Breast epithelium (tissue), 4 donors: ENCODE measurements around the gene MRTFB. TPM values are rescaled to one million over a fixed set of nuclear protein-coding genes. Genes with fewer than 3 reads are reported as not detected.

Experiments used
- DNase-seq, 2 donors: peaks; one replicate each; pipeline ENCODE4 v3.0.0-alpha.2; 2019; ENCODE audit warnings: low spot score in 2 of 2
- H3K27ac ChIP-seq, 2 donors: fragments of 200-600 bp; sonication (generic) in 1 of 2; one replicate each; pipeline ENCODE4 v1.5.1; 2016 to 2019; ENCODE audit warnings: mild to moderate bottlenecking in 1 of 2
- H3K27me3 ChIP-seq, 2 donors: fragments of 200-600 bp; sonication (generic) in 1 of 2; one replicate each; pipeline versions ENCODE4 v1.5.1 to v1.6.0; 2017 to 2019; ENCODE audit warnings: control low read depth in 1 of 2, mild to moderate bottlenecking in 1 of 2
- H3K36me3 ChIP-seq: fragments of 200-600 bp; one replicate; pipeline ENCODE4 v1.5.1; 2019
- H3K4me1 ChIP-seq, 2 donors: fragments of 200-600 bp; sonication (generic); one replicate each; pipeline ENCODE4 v1.5.1; 2016 to 2019; ENCODE audit warnings: control low read depth in 1 of 2
- H3K4me3 ChIP-seq, 3 donors: fragments of 200-600 bp; sonication (generic); 1 replicate in 2 of 3; 2 replicates in 1 of 3; pipeline ENCODE4 v1.5.1; 2016 to 2019; ENCODE audit warnings: mild to moderate bottlenecking in 3 of 3, moderate library complexity in 2 of 3
- H3K9me3 ChIP-seq, 2 donors: fragments of 200-600 bp; sonication (generic) in 1 of 2; one replicate each; pipeline ENCODE4 v1.5.1; 2016 to 2019; ENCODE audit warnings: control low read depth in 1 of 2
- POLR2A ChIP-seq: fragments of 450-650 bp; IDR thresholded peaks from one replicate; pipeline ENCODE4 v1.6.1; 2016; ENCODE audit warnings: antibody characterized with exemption, mild to moderate bottlenecking, moderate library complexity
- POLR2AphosphoS5 ChIP-seq, 3 donors: sonication (generic); formaldehyde crosslinking; IDR thresholded peaks; one replicate each; pipeline ENCODE4 v1.6.1; 2017; ENCODE audit warnings: antibody characterized with exemption in 3 of 3
- intact Hi-C: fragments of 100-400 bp; cut with DNase I; formaldehyde crosslinking; loops from one replicate; pipeline ENCODE4 v1.15.1; 2023; ENCODE audit warnings: low total_unique reads
- total RNA-seq, 3 donors: library from RNA; depleted of rRNA; stranded (reverse); fragments of >200 nt; gene quantifications; one replicate each; pipeline ENCODE4 v1.1.0, GENCODE V29; 2016
- TF ChIP-seq, protein P1 (sequence below), 3 donors: fragments of 450-650 bp; IDR thresholded peaks; one replicate each; pipeline ENCODE4 v1.5.1; 2016 to 2017; ENCODE audit warnings: antibody characterized with exemption in 3 of 3, mild to moderate bottlenecking in 3 of 3, moderate library complexity in 3 of 3

The MRTFB gene
- total RNA-seq, 3 donors from 2014 or later: 49.9 to 115 (median 83.6) TPM

DNA sequence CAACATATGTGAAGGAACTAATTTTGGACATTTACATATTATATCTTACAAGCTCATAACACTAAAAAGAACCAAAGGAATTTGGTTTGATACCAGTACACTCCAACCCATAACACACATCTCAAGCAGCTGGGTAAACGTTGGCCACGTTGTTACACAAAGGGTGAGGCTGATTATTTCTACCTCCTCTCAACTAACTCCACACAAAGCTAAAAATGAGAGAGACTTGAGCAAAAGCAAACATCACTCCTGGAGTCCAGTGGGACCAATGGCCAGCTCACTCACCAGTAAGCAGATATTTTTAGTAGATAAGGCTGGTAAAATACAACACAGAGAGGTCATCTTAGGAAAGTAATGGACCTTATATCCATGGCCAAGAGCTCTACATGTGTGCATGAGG lies 207.6 kb downstream of the MRTFB start:
- Histone ChIP-seq H3K9me3 (no peaks in the 10 kb centered on the region), H3K27ac (no peak overlapping the region)
- no peak for TF ChIP-seq POLR2AphosphoS5 (IDR thresholded peaks at IDR 0.05)
- TF ChIP-seq POLR2A: no peak
- TF ChIP-seq, protein P1, sequence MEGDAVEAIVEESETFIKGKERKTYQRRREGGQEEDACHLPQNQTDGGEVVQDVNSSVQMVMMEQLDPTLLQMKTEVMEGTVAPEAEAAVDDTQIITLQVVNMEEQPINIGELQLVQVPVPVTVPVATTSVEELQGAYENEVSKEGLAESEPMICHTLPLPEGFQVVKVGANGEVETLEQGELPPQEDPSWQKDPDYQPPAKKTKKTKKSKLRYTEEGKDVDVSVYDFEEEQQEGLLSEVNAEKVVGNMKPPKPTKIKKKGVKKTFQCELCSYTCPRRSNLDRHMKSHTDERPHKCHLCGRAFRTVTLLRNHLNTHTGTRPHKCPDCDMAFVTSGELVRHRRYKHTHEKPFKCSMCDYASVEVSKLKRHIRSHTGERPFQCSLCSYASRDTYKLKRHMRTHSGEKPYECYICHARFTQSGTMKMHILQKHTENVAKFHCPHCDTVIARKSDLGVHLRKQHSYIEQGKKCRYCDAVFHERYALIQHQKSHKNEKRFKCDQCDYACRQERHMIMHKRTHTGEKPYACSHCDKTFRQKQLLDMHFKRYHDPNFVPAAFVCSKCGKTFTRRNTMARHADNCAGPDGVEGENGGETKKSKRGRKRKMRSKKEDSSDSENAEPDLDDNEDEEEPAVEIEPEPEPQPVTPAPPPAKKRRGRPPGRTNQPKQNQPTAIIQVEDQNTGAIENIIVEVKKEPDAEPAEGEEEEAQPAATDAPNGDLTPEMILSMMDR (IDR thresholded peaks at IDR 0.05): no peak

DNA sequence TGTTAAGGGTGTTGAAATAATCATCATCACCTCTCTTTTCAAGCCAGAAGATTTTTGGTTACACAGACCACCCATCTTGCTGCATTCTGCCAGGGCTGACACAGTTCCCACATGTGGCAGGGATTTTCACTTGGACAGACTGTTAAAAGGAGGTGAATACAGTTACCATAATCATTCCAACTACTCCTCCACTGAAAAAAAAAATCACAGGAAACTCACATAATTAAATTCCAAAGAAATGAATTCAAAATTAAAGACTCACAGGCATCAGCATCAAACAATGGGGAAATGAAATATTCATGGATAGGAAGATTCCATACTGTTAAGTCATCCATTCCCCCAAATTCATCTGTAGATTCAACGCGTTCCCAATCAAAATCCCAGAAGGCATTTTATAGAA lies 209.4 kb downstream of the MRTFB start:
- intact Hi-C loops: no loop called here
- H3K4me1 ChIP-seq: peaks cover 0 to 6% of the 10 kb centered on the region in 2 donors
- TF ChIP-seq, protein P1 (IDR thresholded peaks at IDR 0.05): no peak
- no peak for TF ChIP-seq POLR2A
- no peak for TF ChIP-seq POLR2AphosphoS5 (IDR thresholded peaks at IDR 0.05)
- no peak overlapping the region for H3K4me3 ChIP-seq
- DNase-seq: no peak
- H3K36me3 ChIP-seq: no peaks in the 10 kb centered on the region
- no peaks in the 10 kb centered on the region for H3K9me3 ChIP-seq
- no peaks in the 10 kb centered on the region for H3K27me3 ChIP-seq
- H3K27ac ChIP-seq: no peak overlapping the region

More for the DNA sequence above, 207.6 kb downstream of the MRTFB start:
- no peaks in the 10 kb centered on the region for H3K4me1 ChIP-seq
- intact Hi-C loops: no loop called here
- H3K27me3 ChIP-seq: no peaks in the 10 kb centered on the region
- no peaks in the 10 kb centered on the region for H3K36me3 ChIP-seq
- no peak overlapping the region for H3K4me3 ChIP-seq
- DNase-seq: no peak

DNA sequence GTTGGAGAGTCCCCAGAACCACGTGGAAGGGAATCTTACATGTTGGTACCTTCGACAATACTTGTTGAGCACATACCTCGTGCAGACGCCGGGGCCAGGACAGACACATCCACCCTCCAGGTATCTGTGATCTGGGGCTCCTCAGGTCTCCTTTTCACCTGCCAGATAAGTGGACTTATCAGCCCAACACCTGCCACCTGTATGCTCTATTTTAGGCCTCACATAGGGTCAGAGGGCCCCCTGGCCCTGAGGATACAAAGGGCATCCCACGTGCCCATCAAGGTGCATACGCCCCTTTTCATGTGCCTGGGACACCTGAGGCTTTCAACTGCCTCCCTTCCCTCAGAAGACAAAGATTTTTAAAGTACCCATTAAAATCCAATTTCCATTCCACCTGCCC lies 212.7 kb downstream of the MRTFB start:
- DNase-seq: no peak
- H3K36me3 ChIP-seq: no peaks in the 10 kb centered on the region
- TF ChIP-seq POLR2A (no peak), POLR2AphosphoS5 (IDR thresholded peaks at IDR 0.05) (no peak)
- TF ChIP-seq, protein P1 (IDR thresholded peaks at IDR 0.05): no peak
- peaks cover 3 to 7% of the 10 kb centered on the region in 2 donors for H3K9me3 ChIP-seq
- H3K27ac ChIP-seq: no peak overlapping the region
- H3K4me1 ChIP-seq: peaks cover 0 to 6% of the 10 kb centered on the region in 2 donors
- H3K4me3 ChIP-seq: no peak overlapping the region
- H3K27me3 ChIP-seq: no peaks in the 10 kb centered on the region
- intact Hi-C loops: no loop called here

DNA sequence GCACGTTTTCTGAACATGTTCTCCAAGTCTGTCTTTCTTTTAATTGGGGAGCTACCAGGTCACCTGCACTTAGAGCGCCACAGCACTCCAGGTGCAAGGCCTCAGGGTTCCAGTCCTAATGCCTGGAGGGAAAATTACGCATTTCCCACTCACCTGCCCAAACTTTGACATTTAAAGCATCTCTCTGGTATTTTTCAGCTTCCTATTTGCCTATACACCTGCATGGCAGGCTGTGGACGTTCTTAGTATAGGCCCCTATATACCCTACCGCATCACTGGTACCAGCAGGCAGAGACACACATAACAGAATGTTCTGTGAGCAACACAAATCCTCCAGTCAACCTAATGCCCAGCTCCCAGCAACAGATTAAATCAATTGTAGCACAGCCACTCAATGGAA lies 213.3 kb downstream of the MRTFB start:
- no peak overlapping the region for H3K27ac ChIP-seq
- H3K4me3 ChIP-seq: no peak overlapping the region
- no peaks in the 10 kb centered on the region for H3K27me3 ChIP-seq
- H3K9me3 ChIP-seq: peaks cover 5 to 13% of the 10 kb centered on the region in 2 donors
- H3K36me3 ChIP-seq: no peaks in the 10 kb centered on the region
- peaks cover 0 to 6% of the 10 kb centered on the region in 2 donors for H3K4me1 ChIP-seq
- TF ChIP-seq POLR2A (no peak), POLR2AphosphoS5 (IDR thresholded peaks at IDR 0.05) (no peak)
- TF ChIP-seq, protein P1 (IDR thresholded peaks at IDR 0.05): no peak
- intact Hi-C loops: no loop called here
- DNase-seq: no peak

DNA sequence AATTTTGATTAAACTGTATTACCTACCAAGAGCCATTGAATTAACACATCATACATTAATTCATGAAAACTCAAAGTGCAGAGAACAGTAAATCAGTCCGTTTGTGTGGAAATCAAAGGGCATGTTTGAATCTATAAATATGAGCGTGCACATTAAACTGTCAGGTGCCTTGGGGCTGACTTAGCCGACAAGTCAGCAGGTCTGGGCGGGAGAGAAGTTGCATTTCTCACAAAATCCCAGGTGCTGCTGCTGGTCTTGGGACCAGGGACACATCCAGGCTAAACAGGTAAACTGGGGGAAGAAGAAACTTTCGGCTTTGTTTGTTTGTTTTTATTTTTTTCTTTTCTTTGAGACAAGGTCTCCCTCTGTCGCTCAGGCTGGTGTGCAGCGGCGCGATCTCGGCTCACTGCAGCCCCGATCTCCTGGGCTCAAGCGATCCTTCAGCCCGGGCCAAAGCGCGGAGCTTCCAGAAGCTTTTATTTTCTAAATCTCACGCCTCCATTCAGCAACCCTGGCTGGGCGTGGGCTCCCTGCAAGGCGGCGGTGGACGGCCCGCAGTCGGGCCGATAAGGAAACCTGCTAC lies 213.9 kb downstream of the MRTFB start:
- peak in 1 of 2 donors; percentile 39 for DNase-seq
- Histone ChIP-seq H3K36me3 (no peaks in the 10 kb centered on the region), H3K9me3 (peaks cover 11 to 18% of the 10 kb centered on the region in 2 donors), H3K4me1 (peaks cover 0 to 6% of the 10 kb centered on the region in 2 donors), H3K27ac (peak overlapping the region; percentile 83 to 89), H3K4me3 (peak overlapping the region; percentile 76 to 87 (median 83)), H3K27me3 (no peaks in the 10 kb centered on the region)
- no peak for TF ChIP-seq POLR2A
- TF ChIP-seq, protein P1 (IDR thresholded peaks at IDR 0.05): peak in 1 of 3 donors; percentile 33
- intact Hi-C loops: no loop called here
